Loucy (cell line): ENCODE measurements around the gene ABRAXAS1.

ENCODE experiments used
- EZH2phosphoT487 ChIP-seq: fragments of 200-600 bp; IDR thresholded peaks from 2 replicates; pipeline ENCODE4 v1.6.1; 2018; ENCODE audit warnings: antibody characterized with exemption, mild to moderate bottlenecking, moderate library complexity, borderline replicate concordance
- TF ChIP-seq, protein P1 (sequence below): fragments of 200-600 bp; sonication (generic); conservative IDR thresholded peaks from 2 replicates; pipeline ENCODE4 v1.5.1; 2014; ENCODE audit warnings: mild to moderate bottlenecking, antibody characterized with exemption, low read length

DNA sequence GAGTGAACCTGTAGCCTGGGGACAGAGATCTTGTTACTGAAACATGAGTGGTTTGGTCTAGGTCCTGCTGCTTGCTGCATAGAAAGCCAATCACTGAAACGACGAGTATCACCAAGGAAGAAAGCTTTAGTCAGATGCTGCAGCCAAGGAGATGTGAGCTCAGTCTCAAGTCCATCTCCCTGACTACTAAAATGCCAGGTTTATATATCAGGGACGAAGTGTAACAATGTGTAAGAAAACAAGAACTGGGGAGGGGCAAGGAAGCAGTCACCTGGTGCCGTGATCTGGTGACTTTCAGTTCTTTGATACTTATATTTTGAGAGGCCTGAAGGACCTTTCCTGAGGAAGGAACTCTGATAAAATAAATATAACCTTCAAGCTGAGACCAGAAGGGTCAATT is 19.6 kb upstream of the ABRAXAS1 start:
- TF ChIP-seq, protein P1, sequence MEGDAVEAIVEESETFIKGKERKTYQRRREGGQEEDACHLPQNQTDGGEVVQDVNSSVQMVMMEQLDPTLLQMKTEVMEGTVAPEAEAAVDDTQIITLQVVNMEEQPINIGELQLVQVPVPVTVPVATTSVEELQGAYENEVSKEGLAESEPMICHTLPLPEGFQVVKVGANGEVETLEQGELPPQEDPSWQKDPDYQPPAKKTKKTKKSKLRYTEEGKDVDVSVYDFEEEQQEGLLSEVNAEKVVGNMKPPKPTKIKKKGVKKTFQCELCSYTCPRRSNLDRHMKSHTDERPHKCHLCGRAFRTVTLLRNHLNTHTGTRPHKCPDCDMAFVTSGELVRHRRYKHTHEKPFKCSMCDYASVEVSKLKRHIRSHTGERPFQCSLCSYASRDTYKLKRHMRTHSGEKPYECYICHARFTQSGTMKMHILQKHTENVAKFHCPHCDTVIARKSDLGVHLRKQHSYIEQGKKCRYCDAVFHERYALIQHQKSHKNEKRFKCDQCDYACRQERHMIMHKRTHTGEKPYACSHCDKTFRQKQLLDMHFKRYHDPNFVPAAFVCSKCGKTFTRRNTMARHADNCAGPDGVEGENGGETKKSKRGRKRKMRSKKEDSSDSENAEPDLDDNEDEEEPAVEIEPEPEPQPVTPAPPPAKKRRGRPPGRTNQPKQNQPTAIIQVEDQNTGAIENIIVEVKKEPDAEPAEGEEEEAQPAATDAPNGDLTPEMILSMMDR: no peak
- TF ChIP-seq EZH2phosphoT487: no peak
